HEK293T (cell line): ENCODE data around the gene SMIM24.

ENCODE experiments used
- CTCF ChIA-PET: fragments of 350-600 bp; formaldehyde crosslinking; extraction: SDS; loops from one replicate; lab custom pipeline; 2021; ENCODE audit warnings: antibody characterized with exemption, inconsistent platforms; lab: Yijun Ruan, JAX
- POLR2A ChIA-PET: fragments of 350-600 bp; formaldehyde crosslinking; extraction: SDS; loops from one replicate; lab custom pipeline; 2020; ENCODE audit warnings: antibody characterized with exemption, inconsistent platforms; lab: Yijun Ruan, JAX
- DNase-seq: peaks from one replicate; pipeline ENCODE4 v3.0.0; 2012; ENCODE audit warnings: mixed read lengths; ENCODE audit errors: extremely low spot score
- ARNT ChIP-seq: fragments of 450-650 bp; IDR thresholded peaks from 2 replicates; pipeline ENCODE4 v1.6.1; 2017; ENCODE audit warnings: mild to moderate bottlenecking
- BHLHE40 ChIP-seq: fragments of 450-650 bp; IDR thresholded peaks from 2 replicates; pipeline ENCODE4 v1.6.1; 2016; ENCODE audit warnings: mild to moderate bottlenecking, moderate library complexity, borderline replicate concordance
- CTBP1 ChIP-seq: fragments of 450-650 bp; IDR thresholded peaks from 2 replicates; pipeline ENCODE4 v1.6.1; 2016; ENCODE audit warnings: borderline replicate concordance
- ELF4 ChIP-seq: fragments of 450-650 bp; IDR thresholded peaks from 2 replicates; pipeline ENCODE4 v1.6.1; 2017; ENCODE audit warnings: antibody characterized with exemption
- FOXA1 ChIP-seq: fragments of 450-650 bp; IDR thresholded peaks from 2 replicates; pipeline ENCODE4 v1.6.1; 2016; ENCODE audit warnings: mild to moderate bottlenecking
- FOXK2 ChIP-seq: fragments of 450-650 bp; IDR thresholded peaks from 2 replicates; pipeline ENCODE4 v1.6.1; 2016; ENCODE audit warnings: mild to moderate bottlenecking
- FOXM1 ChIP-seq: fragments of 450-650 bp; IDR thresholded peaks from 2 replicates; pipeline ENCODE4 v1.6.1; 2017; ENCODE audit warnings: mild to moderate bottlenecking, borderline replicate concordance
- HDGF ChIP-seq: fragments of 450-650 bp; IDR thresholded peaks from 2 replicates; pipeline ENCODE4 v1.6.1; 2017; ENCODE audit warnings: antibody characterized with exemption, borderline replicate concordance
- L3MBTL2 ChIP-seq: fragments of 450-650 bp; conservative IDR thresholded peaks from 2 replicates; pipeline ENCODE4 v1.6.1; 2016; ENCODE audit warnings: mild to moderate bottlenecking
- LEF1 ChIP-seq: fragments of 450-650 bp; IDR thresholded peaks from 2 replicates; pipeline ENCODE4 v1.6.1; 2017; ENCODE audit warnings: mild to moderate bottlenecking, borderline replicate concordance
- NFRKB ChIP-seq: fragments of 450-650 bp; IDR thresholded peaks from 2 replicates; pipeline ENCODE4 v1.6.1; 2016; ENCODE audit warnings: mild to moderate bottlenecking, moderate library complexity
- PKNOX1 ChIP-seq: fragments of 450-650 bp; IDR thresholded peaks from 2 replicates; pipeline ENCODE4 v1.6.1; 2016
- SP1 ChIP-seq: fragments of 450-650 bp; IDR thresholded peaks from 2 replicates; pipeline ENCODE4 v1.6.1; 2017
- SUZ12 ChIP-seq: fragments of 450-650 bp; IDR thresholded peaks from 2 replicates; pipeline ENCODE4 v1.6.1; 2016; ENCODE audit warnings: mild to moderate bottlenecking
- TARDBP ChIP-seq: fragments of 450-650 bp; IDR thresholded peaks from 2 replicates; pipeline ENCODE4 v1.6.1; 2016
- ZNF384 ChIP-seq: fragments of 450-650 bp; IDR thresholded peaks from 2 replicates; pipeline ENCODE4 v1.6.1; 2016

SMIM24 gene

GRCh38 chr19:3494559-3494958 lies 14.2 kb upstream of the SMIM24 start:
- DNase-seq = no peak
- TF ChIP-seq SP1 (no peak), ELF4 (no peak), BHLHE40 (no peak), SUZ12 (no peak), FOXA1 (no peak), FOXM1 (no peak)
- POLR2A ChIA-PET = no interaction called here
- CTCF ChIA-PET = interaction anchor here (1.2 kb wide), 1 partner anchor 9 kb away, joined by 7 read pairs; no protein-coding TSS in a partner anchor

- TF ChIP-seq ELF4 = no peak
- peak; percentile 94 for TF ChIP-seq PKNOX1
- ChIA-PET POLR2A (no interaction called here), CTCF (interaction anchor here (1.2 kb wide), 1 partner anchor 9 kb away, joined by 7 read pairs; no protein-coding TSS in a partner anchor)
- DNase-seq = peak; percentile 61
Observed at GRCh38 chr19:3494051-3494450, 13.7 kb upstream of the SMIM24 start.

- POLR2A ChIA-PET = no interaction called here
- TF ChIP-seq L3MBTL2 (no peak), LEF1 (no peak)
- CTCF ChIA-PET = no interaction called here
- DNase-seq = no peak
Observed at GRCh38 chr19:3493651-3494050, 13.3 kb upstream of the SMIM24 start.

GRCh38 chr19:3492919-3493318 lies 12.6 kb upstream of the SMIM24 start:
- ChIA-PET CTCF (no interaction called here), POLR2A (no interaction called here)
- TF ChIP-seq ELF4 = no peak
- no peak for TF ChIP-seq FOXK2
- no peak for TF ChIP-seq CTBP1
- TF ChIP-seq FOXM1 = no peak
- TF ChIP-seq LEF1 = no peak
- TF ChIP-seq BHLHE40 = no peak
- TF ChIP-seq L3MBTL2 = no peak
- no peak for TF ChIP-seq ZNF384
- TF ChIP-seq SUZ12 = no peak
- no peak for TF ChIP-seq SP1
- TF ChIP-seq HDGF = no peak
- no peak for TF ChIP-seq PKNOX1
- no peak for TF ChIP-seq ARNT
- TF ChIP-seq NFRKB = no peak
- DNase-seq = no peak

- POLR2A ChIA-PET = no interaction called here
- CTCF ChIA-PET = no interaction called here
- TF ChIP-seq CTBP1 = no peak
- TF ChIP-seq ARNT = no peak
- TF ChIP-seq ZNF384 = no peak
- TF ChIP-seq FOXA1 = no peak
- no peak for TF ChIP-seq ELF4
- no peak for TF ChIP-seq BHLHE40
- no peak for TF ChIP-seq FOXK2
- TF ChIP-seq NFRKB = no peak
- TF ChIP-seq PKNOX1 = no peak
- no peak for TF ChIP-seq L3MBTL2
- TF ChIP-seq SP1 = no peak
- TF ChIP-seq LEF1 = no peak
- TF ChIP-seq FOXM1 = no peak
- TF ChIP-seq HDGF = no peak
- DNase-seq = no peak
Observed at GRCh38 chr19:3492131-3492839, 12.0 kb upstream of the SMIM24 start.

GRCh38 chr19:3491396-3492119 lies 11.2 kb upstream of the SMIM24 start:
- DNase-seq = no peak
- no peak for TF ChIP-seq L3MBTL2
- TF ChIP-seq ELF4 = no peak
- no peak for TF ChIP-seq FOXA1
- no peak for TF ChIP-seq SP1
- TF ChIP-seq PKNOX1 = no peak
- no peak for TF ChIP-seq ARNT
- no peak for TF ChIP-seq SUZ12
- no peak for TF ChIP-seq BHLHE40
- no peak for TF ChIP-seq ZNF384
- TF ChIP-seq LEF1 = no peak
- TF ChIP-seq TARDBP = no peak
- TF ChIP-seq NFRKB = no peak
- no peak for TF ChIP-seq CTBP1
- ChIA-PET POLR2A (no interaction called here), CTCF (no interaction called here)
